Effector CD8-positive, alpha-beta T cell (primary cell): ENCODE results near the gene PCGF3.
"Not testable (repeated sequence)": the region's sequence is repeated elsewhere in the genome, so short reads cannot be mapped to it uniquely, and the experiment has no call there.

Source experiments
- DNase-seq: peaks from one replicate; lab custom pipeline; 2025; lab: John Stamatoyannopoulos, UW

The PCGF3 gene

DNA sequence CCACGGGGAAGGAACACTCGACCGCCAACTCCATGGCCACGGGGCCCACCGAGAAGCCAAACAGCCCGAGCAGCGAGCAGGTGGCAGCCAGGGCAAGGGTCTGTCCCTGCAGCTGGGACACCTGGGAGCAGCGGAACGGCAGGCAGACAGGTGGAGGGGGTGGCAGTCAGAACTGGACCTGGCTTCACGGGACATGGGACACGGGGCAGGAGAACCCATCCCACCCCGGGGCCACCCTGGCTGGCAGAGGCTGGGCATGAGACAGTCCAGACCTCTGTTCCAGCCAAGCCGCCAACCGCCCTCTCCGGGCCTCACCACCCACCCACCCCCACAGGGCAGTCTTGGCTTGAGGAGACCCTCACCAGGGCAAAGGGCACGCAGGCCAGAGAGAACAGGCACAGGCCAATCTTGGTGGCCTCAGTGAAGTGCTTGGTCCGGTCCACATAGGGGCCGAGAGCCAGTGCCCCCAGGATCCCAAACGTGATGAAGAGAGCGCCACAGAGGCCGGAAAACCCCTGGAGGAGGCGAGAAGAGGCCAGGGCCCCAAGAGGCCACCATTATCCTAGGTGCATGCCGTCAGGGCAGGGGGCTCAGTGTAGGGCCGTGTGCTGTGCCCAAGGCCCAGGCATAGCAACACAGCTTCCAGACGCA, 22.3 kb upstream of the PCGF3 start:
- no peak for DNase-seq

DNA sequence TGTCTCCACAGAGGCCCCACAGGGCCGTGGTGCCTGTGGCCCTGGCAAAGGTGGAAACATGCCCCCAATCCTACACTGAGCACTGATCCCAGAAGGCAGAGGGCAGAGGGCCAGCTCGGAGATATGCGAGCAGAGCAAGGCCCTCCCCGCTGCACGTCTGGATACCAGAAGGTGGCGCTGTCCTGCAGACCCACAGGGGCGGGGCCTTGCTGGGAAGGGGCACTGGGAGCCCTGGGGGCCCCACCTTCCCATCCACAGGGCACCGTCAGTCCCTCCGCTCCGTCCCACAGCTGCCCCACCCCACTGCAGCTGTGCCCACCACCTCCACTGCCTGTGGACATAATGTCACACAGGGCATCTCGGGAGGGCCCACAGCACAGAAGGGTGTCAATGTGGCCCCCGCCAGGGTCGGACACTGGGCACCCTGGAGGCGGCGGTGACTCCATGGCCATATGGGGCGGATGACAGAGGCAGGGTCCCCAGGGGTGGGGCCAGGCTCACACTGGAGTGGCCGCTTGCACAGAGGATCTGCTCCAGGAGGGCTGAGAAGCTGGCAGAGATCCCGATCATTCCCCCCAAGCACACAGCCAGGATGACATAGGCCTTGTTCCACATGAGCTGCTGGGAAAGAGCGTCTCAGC, 21.5 kb upstream of the PCGF3 start:
- no peak for DNase-seq

DNA sequence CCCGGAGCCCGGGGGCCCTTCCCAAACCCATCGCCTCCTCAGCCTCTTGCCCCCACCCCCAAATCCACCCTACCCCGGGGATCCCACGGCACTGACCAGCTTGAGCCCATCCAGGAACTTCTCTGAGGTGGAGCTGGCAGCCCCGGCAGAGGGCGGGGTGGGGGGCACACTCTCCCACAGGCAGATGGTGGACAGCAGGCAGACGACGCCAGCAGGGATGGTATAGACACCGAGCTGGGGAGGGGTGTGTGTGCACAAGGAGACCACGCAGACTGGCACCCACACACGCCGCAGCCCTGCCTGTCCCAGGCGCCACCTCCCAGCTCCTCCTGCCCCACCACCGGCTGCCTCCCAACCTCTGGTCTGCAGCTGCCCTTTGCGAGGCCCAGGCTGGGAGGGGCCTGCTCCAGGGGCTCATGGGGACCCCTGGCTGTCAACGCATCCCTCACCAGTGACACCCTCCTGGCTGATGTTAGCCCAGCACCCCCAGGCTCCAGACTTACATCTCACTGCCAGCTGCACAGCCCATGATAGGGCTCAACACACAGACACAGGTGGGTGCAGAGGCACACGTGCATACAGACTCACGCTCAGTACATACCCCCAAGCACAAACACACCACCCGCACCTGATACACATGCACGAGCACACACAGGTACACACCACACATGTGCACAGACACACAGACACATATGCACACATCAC, 20.9 kb upstream of the PCGF3 start:
- no peak for DNase-seq

DNA sequence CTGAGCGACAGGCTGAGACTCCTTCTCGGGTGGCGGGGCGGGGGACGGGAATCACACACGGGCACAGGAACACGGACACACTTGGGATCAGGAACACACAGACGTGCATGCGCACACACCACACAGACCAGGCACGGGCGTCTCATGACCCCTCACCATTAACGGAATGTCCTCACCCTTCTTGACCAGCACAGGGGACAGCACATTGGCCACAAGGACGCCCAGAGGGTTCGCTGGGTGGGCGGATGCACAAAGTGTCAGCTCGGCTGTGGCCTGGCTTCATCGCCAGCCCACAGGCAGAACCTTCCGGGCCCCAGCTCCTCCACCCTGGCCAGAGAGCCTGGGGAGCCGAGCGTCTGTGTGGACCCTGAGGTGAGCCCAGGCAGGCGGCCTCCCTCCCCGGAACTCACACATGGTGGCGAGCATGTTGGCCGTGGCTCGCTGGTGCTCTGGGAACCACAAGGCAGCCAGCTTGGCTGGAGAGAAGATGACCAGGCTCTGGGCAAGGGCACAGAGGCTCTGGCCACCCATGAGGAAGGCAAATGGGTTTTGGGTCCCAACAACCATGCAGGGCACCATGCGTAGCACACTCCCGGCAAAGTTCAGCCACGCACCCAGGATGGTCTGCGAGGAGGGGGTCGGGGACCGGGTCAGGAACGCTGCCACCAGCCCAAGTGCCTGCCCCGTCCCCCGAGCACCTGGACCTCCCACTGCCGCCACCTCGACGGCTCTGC, 19.8 kb upstream of the PCGF3 start:
- DNase-seq, result no peak

DNA sequence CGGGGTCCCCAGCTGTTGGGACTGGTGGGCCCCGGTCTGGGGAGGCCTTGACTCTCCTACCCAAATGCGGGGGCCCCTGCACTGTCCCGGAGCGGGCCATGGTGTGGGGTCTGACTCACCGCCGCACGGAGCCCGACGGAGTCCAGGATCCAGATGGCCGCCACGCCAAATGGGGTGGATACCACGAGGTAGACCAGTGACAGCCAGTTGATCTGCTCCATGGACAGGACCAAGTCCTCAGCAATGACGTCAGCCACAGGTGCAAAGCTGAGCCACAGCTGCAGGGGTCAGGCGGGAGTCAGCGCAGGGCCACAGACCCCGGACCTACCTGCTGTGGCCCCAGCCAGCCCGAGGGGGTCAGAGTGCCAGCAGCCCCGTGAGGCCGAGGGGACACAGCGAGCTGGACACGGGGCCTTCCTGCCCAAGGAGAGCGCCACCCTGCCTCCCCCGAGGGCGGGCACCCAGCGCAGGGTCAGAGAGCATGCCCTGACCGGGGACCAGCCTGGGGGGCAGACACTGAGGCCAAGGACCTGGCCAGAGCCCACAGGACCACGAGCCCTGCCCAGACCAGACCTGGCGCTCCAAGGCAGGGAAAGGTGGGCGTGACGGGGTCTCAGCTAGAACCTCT, 19.1 kb upstream of the PCGF3 start:
- DNase-seq, result no peak

DNA sequence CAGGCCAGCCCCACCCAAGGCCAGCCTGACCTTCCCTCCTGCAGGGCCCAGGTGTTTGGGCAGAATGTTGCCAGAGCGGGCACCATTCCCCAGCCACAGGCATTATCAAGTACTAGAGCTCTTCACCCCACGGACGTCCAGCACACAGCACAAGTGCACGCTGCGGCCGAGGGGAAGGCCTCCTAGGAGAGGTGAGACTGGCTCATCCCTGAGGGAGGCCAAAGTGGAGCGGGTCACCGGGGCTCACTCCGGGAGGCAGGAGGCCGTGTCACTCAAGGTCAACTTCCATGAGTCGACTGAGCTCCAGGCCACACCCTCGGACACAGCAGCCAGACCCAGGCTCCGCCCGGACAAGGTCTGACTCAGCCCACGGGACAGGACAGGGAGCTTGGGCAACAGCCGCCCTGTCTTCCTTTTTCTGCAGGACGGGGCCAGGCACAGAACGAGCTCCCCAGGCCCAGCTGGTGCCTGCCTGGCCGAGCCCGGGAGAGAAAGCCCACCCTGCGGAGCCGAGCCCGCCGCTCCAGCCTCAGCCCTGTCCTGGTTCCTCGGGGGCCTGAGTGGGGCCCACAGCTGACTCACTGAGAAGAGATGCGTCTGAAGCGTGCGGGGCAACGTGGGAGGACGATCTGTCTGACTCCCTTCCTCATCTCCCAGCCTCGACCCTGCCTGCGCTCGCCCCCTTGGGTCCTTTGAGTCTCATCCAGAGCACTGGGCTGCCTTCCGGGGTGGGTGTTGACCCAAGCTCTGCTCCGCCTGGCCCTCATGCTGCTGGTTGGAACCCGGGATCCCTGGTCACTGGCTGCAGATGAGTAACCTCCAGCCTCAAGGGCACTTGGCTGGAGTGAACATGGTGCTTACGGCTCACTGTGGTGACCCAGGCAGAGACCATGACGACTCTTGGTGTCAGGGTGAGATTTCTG, 18.3 kb upstream of the PCGF3 start:
- DNase-seq, result no peak

DNA sequence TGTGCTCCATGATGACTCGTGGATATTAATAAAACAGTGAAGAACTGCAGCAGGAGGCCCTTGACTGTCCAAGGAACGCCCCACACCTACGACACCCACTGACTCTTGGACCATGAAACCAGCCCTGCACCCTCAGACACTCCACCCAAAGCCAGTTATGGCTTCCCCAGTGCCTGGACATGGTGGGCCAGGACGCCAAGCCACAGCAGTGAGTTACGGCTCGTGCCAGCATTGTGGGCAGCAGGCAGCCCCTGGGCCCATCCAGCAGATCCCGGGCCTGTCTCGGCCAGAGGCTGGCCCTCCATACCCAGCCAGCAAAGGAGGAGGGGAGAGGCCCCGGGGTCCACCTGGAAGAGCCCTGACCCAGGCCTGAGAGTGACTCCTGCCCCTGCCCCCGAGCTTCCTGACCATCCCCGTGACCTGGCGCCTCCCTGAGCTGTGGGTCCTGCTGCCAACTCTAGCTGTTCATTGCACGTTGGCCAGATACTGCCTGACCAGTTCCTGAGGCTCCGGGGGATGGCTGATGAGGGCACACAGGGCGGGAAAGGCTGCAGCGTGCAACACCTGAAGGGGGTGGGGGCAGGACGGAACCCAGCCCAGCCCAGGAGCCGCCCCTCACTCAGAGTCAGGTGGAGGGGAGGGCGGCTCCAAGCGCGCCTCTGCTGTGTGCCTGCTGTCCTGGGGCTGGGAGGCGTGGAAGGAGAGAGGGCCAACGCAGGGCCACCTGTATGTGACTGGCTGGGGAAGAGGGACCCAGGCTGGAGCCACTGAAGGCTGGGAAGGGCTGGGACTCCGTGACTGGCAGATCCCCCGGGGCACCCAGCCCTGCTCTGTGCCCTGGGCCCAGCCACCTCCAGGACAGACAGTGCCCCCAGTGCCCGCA, 17.4 kb upstream of the PCGF3 start:
- no peak for DNase-seq

DNA sequence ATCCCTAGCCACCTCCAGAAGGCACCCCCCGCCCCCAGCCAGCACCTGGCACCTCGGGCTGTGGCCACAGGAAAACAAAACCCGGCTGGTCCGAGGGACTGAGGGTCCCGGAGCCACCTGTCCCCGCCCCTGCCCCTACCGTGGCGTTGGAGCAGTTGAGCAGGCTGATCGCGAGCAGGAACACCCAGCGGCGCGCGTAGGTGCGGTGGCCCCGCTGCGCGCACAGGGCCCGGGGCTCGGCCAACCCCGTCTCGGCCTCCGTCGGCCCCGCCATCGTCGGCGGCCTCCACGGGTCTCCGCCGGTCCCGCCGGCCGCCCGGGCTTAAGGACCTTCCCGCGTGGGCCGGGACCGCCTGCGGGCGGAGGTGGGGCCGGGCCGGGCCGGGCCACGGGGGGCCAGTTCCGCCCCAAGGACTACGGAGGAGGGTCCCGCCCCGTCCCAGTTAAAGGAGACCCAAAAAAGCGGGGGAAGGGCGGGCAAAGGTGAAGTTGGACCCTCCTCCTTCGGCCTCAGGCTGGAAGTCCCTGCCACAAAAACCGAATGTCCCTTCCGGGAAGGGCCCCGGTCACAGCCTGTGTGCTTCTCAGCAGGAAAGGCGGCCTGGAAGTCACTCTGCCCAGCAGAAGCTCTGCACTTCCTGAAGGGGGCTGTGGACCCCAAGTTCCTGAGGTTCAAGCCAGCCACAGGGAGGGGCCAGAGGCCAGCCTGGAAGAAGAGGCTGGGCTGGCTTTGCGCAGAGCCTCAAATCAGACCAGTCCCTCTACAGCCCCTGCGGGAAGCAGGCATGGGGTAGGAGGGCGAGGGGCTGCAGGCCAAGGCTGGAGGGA, 16.6 kb upstream of the PCGF3 start, which contains the start of gene SLC49A3:
Gene SLC49A3 (minus strand): TSS at position 298 of the 828 bp plus-strand sequence. CDS start 24 bp downstream, at position 274.
- no peak for DNase-seq

DNA sequence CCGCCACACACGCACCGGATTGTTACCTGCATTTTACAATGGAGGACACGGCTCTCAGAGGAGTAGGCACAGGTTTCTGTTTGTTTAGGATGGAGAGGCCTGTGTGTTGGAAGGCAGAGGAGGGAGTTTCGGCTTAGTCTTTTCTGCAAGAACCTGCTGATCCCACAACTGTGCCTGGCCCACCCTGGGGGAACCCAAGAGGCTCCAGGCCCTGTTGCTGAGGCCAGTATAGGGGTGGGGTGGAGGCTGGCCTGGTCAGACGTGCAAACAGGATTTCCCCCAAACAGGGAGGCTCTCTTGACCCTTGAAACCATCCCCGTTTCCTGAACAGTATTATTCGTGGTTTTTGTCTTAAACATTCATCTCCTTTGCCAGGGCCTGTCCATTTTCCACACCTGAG, 15.9 kb upstream of the PCGF3 start:
- DNase-seq, result no peak

DNA sequence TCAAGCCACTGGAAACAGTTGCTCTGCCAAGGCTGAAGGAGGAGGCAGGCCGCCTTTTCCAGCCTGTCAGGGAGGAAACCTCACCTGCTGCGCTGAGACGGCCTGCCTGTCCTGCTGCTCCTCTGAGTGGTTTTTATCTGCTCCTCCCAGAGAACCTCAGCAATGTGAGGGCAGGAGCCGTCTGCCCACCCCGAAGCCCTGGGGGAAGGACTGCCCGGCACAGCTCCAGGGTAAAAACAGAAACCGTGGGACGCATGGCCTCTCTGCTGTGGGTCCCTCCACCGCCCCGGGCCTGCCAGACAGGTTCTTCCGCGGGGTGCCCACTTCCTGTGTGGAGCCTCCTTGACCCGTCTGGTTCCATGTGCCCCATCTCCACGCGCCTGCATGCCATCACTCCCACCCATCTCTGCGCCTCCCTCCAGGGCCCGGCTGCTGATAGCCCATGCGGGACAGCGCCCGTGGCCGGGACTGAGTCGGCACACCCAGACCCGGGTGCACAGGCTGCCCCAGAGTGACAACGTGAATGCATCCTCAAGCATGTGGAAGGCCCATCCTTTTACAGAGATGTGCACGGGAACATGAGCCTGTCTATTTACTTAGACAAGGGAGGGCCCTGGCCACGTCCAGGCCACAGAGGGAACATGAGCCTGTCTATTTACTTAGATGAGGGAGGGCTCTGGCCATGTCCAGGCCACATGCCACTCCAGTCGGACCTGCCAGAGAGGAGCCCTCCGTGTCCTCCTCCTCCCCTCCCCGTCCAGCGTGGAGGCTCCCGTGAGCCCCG, 12.7 kb upstream of the PCGF3 start:
- DNase-seq, result no peak

DNA sequence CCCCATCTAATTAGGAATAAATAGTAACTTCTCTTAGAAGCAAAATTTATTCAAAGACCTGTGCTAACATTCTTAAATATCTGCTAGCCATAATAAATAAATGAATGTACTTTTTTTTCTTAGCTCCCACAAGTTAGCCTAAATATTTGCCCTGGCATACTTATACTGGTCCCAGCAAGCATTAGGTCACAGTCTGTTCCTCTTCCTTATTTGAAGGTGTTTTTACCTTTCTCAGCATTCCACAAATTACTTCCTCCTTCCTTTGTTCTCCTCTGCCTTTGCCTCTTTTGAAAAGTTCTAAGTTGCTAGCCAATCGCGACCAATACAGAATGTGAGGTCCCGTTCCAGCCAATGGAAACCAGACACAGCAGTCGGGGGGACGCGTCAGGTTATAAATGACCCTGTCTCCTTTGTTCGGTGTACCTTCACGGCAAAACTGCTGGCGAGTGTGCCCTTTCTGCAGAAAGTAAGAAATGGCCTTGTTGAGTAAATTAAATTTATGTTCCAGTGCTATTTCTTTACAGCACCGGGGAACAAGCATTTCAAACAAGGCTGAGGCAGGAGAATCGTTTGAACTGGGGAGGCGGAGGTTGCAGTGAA, 11.2 kb upstream of the PCGF3 start:
- DNase-seq, result not testable (repeated sequence)

DNA sequence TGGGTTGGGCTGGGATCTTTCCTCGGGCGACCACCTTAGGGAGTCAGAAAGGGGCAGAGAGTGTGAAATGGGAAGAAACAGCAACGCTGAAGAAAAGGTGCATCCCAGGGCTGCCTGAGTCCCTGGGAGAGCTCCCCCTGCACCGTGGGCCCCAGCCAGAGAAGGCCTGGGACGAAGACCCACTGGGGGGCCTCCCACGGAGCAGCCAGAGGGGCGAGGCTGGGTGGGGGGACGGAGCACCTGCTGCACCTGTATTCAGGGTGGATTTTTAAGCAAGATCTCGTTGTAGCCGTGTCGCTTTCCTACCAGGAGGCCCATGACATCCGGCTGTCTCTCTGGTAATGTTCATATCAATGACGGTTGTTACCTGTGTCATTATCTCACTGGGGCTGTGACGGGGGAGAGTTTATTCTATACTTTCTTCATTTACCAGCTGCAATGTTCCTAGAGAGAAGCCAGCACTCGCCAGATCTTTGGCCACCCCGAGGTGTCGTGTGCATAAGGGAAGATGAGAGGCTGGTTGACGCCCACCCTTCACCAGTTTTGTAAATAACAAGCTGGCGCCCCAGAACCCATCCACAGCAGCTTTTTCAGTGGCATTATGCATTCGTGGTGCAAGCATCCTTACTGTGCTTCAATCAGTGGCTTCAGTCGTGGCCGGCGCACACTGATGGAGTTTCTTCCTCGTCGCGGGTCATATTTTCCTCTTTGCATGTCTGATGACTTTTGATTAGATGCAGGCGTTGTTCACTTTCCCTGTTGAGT, 5.6 kb upstream of the PCGF3 start:
- DNase-seq, result no peak

DNA sequence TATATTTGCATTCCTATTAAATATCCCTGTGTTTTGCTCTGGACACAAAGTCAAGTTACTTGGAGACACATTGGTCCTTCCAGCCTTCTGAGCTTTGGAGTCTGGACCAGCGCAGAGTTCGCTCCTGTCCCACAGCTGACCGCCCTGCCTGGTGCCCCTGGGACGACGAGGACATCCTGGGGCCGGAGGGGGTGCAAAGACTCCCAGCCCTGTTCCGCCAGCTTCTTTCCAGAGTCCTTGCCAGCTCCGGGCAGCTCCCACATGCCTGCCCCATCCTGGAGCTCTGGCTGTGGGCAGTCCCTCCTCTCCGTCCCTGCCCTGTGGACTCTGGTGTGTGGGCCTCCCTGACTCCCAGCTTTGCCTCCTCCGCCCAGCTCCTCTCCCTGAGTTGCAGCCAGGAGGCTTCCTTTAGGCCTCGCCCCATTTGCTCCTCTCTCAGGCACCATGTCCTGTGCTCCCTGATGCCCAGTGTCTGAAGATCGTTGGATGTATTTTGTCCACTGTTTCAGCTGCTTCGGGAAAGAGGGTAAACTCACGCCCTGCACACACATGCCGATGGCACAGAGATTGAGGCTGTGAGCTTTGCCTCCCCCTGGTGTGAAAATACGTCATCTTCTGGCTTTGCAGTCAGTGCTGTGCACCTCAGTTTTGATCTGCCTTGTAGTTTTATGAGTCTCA, 4.9 kb upstream of the PCGF3 start:
- DNase-seq, result no peak

DNA sequence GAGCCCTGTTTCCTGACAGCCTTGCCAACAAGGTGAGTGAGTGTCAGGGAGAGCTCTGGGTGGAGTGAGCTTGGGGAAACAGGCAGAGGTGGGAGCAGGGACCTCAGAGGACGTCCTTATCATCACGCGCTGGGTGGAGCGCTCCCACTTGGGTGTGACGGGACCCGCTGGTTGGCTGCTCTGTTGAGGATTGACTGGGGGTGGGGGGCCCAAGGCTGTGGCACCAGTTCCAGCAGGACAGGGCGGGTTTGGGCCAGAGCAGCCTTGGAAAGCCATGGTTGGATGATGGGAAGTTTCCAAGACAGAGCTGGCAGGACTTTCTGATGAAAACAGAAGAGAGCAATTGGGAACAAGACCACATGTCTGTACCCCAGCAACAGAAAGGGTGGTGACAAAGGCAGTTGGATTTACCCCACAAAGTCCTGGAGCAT, 3.0 kb upstream of the PCGF3 start:
- DNase-seq, result no peak

DNA sequence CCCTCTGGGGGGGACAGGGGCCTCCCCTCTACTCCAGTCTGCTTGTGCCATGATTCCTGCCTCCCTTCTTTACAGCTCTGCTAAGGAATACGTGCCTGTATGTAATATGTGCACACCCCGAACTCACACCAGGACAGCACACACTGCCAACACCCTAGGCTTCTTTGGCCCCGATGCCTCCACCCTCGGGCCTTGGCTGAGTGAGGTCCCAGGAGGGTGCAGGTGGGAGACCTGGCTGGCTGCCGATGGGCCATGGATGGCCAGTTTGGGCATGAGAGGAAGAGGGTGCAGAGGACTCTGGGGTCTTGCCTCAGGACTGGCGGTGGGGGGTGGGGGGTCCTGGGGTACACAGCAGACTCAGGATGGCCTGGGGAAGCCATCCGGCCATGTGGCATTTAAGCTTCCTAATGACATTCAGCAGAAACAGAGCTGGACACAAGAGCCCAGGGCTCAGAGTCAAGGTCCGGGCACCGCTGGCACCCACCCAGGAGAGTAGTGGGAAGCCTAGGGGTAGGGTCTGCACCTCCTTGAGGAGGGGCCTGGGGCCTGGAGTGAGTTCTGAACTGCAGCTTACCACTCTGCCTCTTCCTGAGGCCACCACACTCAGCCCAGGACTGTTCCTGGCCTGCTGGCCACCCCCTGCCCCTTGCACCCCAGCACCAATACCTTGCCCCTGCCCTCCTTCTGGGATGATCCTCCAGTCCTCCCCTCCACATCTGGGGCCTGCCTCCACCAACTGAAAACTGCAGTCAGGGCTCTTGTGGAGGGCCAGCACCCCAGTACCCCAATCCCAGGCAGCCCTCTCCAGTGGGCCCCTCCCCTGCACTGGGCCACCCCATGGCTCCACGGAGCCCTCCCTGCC, 2.1 kb upstream of the PCGF3 start:
- DNase-seq, result no peak
